Esophagus squamous epithelium (tissue), 5 donors: Measurements from ENCODE around the gene PGAP3. TPM values are rescaled to one million over a fixed set of nuclear protein-coding genes. Genes with fewer than 3 reads are reported as not detected.

ENCODE experiments used
- DNase-seq: peaks from one replicate; lab custom pipeline; 2025; lab: John Stamatoyannopoulos, UW
- H3K27ac ChIP-seq, 4 donors: fragments of 200-600 bp; sonication (generic); one replicate each; pipeline ENCODE4 v1.5.1; 2016 to 2019; ENCODE audit warnings: mild to moderate bottlenecking in 1 of 4
- H3K27me3 ChIP-seq, 4 donors: fragments of 200-600 bp; sonication (generic); 1 replicate in 3 of 4; 2 replicates in 1 of 4; pipeline versions ENCODE4 v1.5.1 to v1.6.0; 2017 to 2021; ENCODE audit warnings: antibody characterized with exemption in 1 of 4
- H3K36me3 ChIP-seq, 3 donors: fragments of 200-600 bp; sonication (generic); one replicate each; pipeline ENCODE4 v1.5.1; 2016 to 2019
- H3K4me1 ChIP-seq, 3 donors: fragments of 200-600 bp; sonication (generic); one replicate each; pipeline ENCODE4 v1.5.1; 2017 to 2019
- H3K4me3 ChIP-seq, 4 donors: fragments of 200-600 bp; sonication (generic); 1 replicate in 3 of 4; 2 replicates in 1 of 4; pipeline ENCODE4 v1.5.1; 2016 to 2019; ENCODE audit warnings: mild to moderate bottlenecking in 2 of 4, moderate library complexity in 1 of 4
- H3K9me3 ChIP-seq, 3 donors: fragments of 200-600 bp; sonication (generic); one replicate each; pipeline ENCODE4 v1.5.1; 2016 to 2019
- POLR2A ChIP-seq, 4 donors: fragments of 450-650 bp; IDR thresholded peaks; one replicate each; pipeline ENCODE4 v1.6.1; 2017; ENCODE audit warnings: antibody characterized with exemption in 4 of 4, mild to moderate bottlenecking in 4 of 4, moderate library complexity in 3 of 4
- WGBS, 2 donors: methylation state at CpG; one replicate each; pipeline ENCODE4 v1.1.5; 2018; 5-methylcytosine and 5-hydroxymethylcytosine counted together
- intact Hi-C: fragments of 100-400 bp; cut with DNase I; formaldehyde crosslinking; loops from one replicate; pipeline ENCODE4 v1.15.0; 2022
- total RNA-seq, 4 donors: library from RNA; depleted of rRNA; stranded (reverse); fragments of >200 nt; gene quantifications; one replicate each; pipeline ENCODE4 v1.1.0, GENCODE V29; 2016
- TF ChIP-seq, protein P1 (sequence below), 6 experiments: fragments of 450-650 bp in 4 of 6; fragments of 200-600 bp in 2 of 6; sonication (generic) in 2 of 6; IDR thresholded peaks; one replicate each; pipeline ENCODE4 v1.5.1; 2016 to 2019; ENCODE audit warnings: antibody characterized with exemption in 6 of 6, mild to moderate bottlenecking in 4 of 6, moderate library complexity in 4 of 6
- donor health status: DM: yes; HTN: yes; CAD: no.

PGAP3 gene
- total RNA-seq, 4 donors from 2014 or later = 10.7 to 34.2 (median 19.2) TPM

- H3K4me3 ChIP-seq = peak overlapping the region in 1 of 4 donors; percentile 16
- H3K9me3 ChIP-seq = no peaks in the 10 kb centered on the region
- H3K4me1 ChIP-seq = peaks cover 18 to 79% (median 47%) of the 10 kb centered on the region in 3 donors
- no peak for DNase-seq
- peaks cover 7 to 75% (median 13%) of the 10 kb centered on the region in 3 donors for H3K36me3 ChIP-seq
- TF ChIP-seq POLR2A (IDR thresholded peaks at IDR 0.05) = no peak
- TF ChIP-seq, protein P1, sequence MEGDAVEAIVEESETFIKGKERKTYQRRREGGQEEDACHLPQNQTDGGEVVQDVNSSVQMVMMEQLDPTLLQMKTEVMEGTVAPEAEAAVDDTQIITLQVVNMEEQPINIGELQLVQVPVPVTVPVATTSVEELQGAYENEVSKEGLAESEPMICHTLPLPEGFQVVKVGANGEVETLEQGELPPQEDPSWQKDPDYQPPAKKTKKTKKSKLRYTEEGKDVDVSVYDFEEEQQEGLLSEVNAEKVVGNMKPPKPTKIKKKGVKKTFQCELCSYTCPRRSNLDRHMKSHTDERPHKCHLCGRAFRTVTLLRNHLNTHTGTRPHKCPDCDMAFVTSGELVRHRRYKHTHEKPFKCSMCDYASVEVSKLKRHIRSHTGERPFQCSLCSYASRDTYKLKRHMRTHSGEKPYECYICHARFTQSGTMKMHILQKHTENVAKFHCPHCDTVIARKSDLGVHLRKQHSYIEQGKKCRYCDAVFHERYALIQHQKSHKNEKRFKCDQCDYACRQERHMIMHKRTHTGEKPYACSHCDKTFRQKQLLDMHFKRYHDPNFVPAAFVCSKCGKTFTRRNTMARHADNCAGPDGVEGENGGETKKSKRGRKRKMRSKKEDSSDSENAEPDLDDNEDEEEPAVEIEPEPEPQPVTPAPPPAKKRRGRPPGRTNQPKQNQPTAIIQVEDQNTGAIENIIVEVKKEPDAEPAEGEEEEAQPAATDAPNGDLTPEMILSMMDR (IDR thresholded peaks at IDR 0.05) = no peak
- intact Hi-C loops = no loop called here
- H3K27ac ChIP-seq = peak overlapping the region; percentile 33 to 83 (median 70)
- 87 to 93% methylated on average over 3 to 19 of the region's 35 CpGs for WGBS, 2 donors
- peaks cover 0 to 7% (median 0%) of the 10 kb centered on the region in 4 donors for H3K27me3 ChIP-seq
Observed at GRCh38 chr17:39660397-39661385, 27.2 kb downstream of the PGAP3 start.

- intact Hi-C loops = no loop called here
- TF ChIP-seq, protein P1 (IDR thresholded peaks at IDR 0.05) = no peak
- TF ChIP-seq POLR2A (IDR thresholded peaks at IDR 0.05) = no peak
- 50% methylated on average over 1 of the region's 5 CpGs; no CpG with 5 or more reads in 1 of the 2 donors for WGBS, 2 donors
- Histone ChIP-seq H3K36me3 (peaks cover 7 to 81% (median 13%) of the 10 kb centered on the region in 3 donors), H3K27ac (peak overlapping the region; percentile 33 to 83 (median 70)), H3K4me3 (peak overlapping the region in 1 of 4 donors; percentile 16), H3K4me1 (peaks cover 18 to 72% (median 47%) of the 10 kb centered on the region in 3 donors), H3K9me3 (no peaks in the 10 kb centered on the region), H3K27me3 (peaks cover 0 to under 1% (median 0%) of the 10 kb centered on the region in 4 donors)
- no peak for DNase-seq
Observed at GRCh38 chr17:39660011-39660360, 27.9 kb downstream of the PGAP3 start.

- intact Hi-C loops = no loop called here
- DNase-seq = no peak
- peaks cover 18 to 66% (median 41%) of the 10 kb centered on the region in 3 donors for H3K4me1 ChIP-seq
- H3K27ac ChIP-seq = peak overlapping the region; percentile 33 to 83 (median 70)
- H3K27me3 ChIP-seq = no peaks in the 10 kb centered on the region
- no peak overlapping the region for H3K4me3 ChIP-seq
- peaks cover 7 to 87% (median 13%) of the 10 kb centered on the region in 3 donors for H3K36me3 ChIP-seq
- no peaks in the 10 kb centered on the region for H3K9me3 ChIP-seq
- no peak for TF ChIP-seq POLR2A (IDR thresholded peaks at IDR 0.05)
- TF ChIP-seq, protein P1 (IDR thresholded peaks at IDR 0.05) = no peak
- WGBS, 2 donors = 60 to 69% methylated on average over 8 to 13 of the region's 15 CpGs
Observed at GRCh38 chr17:39659279-39660010, 28.4 kb downstream of the PGAP3 start.

DNA sequence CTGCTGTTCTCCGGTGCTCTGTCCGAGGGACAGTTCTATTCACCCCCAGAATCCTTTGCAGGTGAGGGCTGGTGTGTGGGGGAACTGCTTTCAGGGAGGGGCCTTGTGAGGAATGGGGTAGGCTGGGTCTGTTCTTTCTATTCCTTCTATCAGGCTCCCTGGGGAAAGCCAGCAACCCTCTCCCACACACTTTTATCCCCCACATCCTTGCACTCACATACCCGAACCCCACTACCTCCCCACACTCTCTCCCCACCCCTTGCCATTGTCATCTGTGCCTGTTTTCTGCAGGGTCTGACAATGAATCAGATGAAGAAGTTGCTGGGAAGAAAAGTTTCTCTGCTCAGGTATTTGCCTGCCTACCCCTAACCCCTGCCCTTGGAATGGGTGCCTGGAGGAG, 29.1 kb downstream of the PGAP3 start:
- 69 to 100% methylated on average over 1 to 3 of the region's 3 CpGs for WGBS, 2 donors
- no peaks in the 10 kb centered on the region for H3K27me3 ChIP-seq
- H3K27ac ChIP-seq = peak overlapping the region in 3 of 4 donors; percentile 64 to 83 (median 75)
- TF ChIP-seq, protein P1 (IDR thresholded peaks at IDR 0.05) = no peak
- no peak for TF ChIP-seq POLR2A (IDR thresholded peaks at IDR 0.05)
- peaks cover 7 to 94% (median 13%) of the 10 kb centered on the region in 3 donors for H3K36me3 ChIP-seq
- no peak overlapping the region for H3K4me3 ChIP-seq
- no peak for DNase-seq
- no peaks in the 10 kb centered on the region for H3K9me3 ChIP-seq
- H3K4me1 ChIP-seq = peaks cover 16 to 66% (median 39%) of the 10 kb centered on the region in 3 donors
- intact Hi-C loops = no loop called here
